ENCODE results near the gene CERS3.

DNA sequence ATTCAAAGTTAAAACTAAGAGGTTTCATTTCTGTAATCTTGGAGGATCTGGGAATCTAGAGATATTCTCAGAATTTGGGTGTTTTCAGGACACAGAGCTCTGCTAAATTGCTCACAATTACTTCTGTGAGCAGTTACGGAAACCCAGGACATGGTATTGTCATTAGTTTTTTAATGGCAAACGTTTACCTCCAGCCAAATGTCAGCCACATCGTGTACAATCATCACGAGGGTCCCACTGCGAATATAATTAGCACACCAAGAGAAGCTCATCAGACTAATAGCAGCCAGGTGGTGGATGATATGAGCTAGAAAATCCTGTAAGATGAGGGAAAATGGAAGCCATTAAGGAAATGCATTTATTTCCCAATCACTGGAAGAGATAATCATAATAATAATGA lies 56.0 kb downstream of the CERS3 start:
- no peak for TF ChIP-seq POLR2A (IDR thresholded peaks at IDR 0.05)
- TF ChIP-seq EP300 (IDR thresholded peaks at IDR 0.05), result no peak
- TF ChIP-seq, protein P1, sequence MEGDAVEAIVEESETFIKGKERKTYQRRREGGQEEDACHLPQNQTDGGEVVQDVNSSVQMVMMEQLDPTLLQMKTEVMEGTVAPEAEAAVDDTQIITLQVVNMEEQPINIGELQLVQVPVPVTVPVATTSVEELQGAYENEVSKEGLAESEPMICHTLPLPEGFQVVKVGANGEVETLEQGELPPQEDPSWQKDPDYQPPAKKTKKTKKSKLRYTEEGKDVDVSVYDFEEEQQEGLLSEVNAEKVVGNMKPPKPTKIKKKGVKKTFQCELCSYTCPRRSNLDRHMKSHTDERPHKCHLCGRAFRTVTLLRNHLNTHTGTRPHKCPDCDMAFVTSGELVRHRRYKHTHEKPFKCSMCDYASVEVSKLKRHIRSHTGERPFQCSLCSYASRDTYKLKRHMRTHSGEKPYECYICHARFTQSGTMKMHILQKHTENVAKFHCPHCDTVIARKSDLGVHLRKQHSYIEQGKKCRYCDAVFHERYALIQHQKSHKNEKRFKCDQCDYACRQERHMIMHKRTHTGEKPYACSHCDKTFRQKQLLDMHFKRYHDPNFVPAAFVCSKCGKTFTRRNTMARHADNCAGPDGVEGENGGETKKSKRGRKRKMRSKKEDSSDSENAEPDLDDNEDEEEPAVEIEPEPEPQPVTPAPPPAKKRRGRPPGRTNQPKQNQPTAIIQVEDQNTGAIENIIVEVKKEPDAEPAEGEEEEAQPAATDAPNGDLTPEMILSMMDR (IDR thresholded peaks at IDR 0.05), result no peak
